GM23248 (cell line): ENCODE data around the gene LAG3. TPM values are rescaled to one million over a fixed set of nuclear protein-coding genes. Genes with fewer than 3 reads are reported as not detected.

Experiments
- DNase-seq: peaks from one replicate; pipeline ENCODE4 v3.0.0-alpha.2; 2015
- H2AFZ ChIP-seq: fragments of 200-600 bp; sonication (generic); 2 replicates; pipeline ENCODE4 v1.6.1; 2016; ENCODE audit warnings: antibody characterized with exemption
- H3F3A ChIP-seq: fragments of 200-600 bp; sonication (generic); 2 replicates; pipeline ENCODE4 v1.6.1; 2016; ENCODE audit warnings: mild to moderate bottlenecking, antibody characterized with exemption, mixed run types; ENCODE audit not compliant: insufficient read depth
- H3K27ac ChIP-seq: fragments of 200-600 bp; sonication (generic); 2 replicates; pipeline ENCODE4 v1.5.1; 2016; ENCODE audit warnings: mild to moderate bottlenecking
- H3K27me3 ChIP-seq: fragments of 200-600 bp; sonication (generic); replicated peaks from 2 replicates; pipeline ENCODE4 v1.6.1; 2016; ENCODE audit warnings: mild to moderate bottlenecking; ENCODE audit not compliant: insufficient read depth
- H3K36me3 ChIP-seq: fragments of 200-600 bp; sonication (generic); 2 replicates; pipeline ENCODE4 v1.6.1; 2016; ENCODE audit warnings: low read depth, mild to moderate bottlenecking
- H3K4me1 ChIP-seq: fragments of 200-600 bp; sonication (generic); 2 replicates; pipeline ENCODE4 v1.6.1; 2016; ENCODE audit warnings: mild to moderate bottlenecking; ENCODE audit not compliant: insufficient read depth
- H3K4me2 ChIP-seq: fragments of 200-600 bp; sonication (generic); one replicate; pipeline ENCODE4 v1.6.1; 2016; ENCODE audit warnings: mild to moderate bottlenecking; ENCODE audit not compliant: unreplicated experiment
- H3K4me3 ChIP-seq: fragments of 200-600 bp; sonication (generic); 2 replicates; pipeline ENCODE4 v1.5.1; 2016; ENCODE audit warnings: mild to moderate bottlenecking
- H3K79me2 ChIP-seq: fragments of 200-600 bp; sonication (generic); 2 replicates; pipeline ENCODE4 v1.6.1; 2016; ENCODE audit warnings: mild to moderate bottlenecking; ENCODE audit not compliant: insufficient read depth
- H3K9ac ChIP-seq: fragments of 200-600 bp; sonication (generic); 2 replicates; pipeline ENCODE4 v1.6.1; 2016; ENCODE audit warnings: mild to moderate bottlenecking
- H3K9me2 ChIP-seq: fragments of 200-600 bp; sonication (generic); 2 replicates; pipeline ENCODE4 v1.6.1; 2016; ENCODE audit warnings: mixed run types, mild to moderate bottlenecking, moderate library complexity; ENCODE audit not compliant: insufficient read depth
- H3K9me3 ChIP-seq: fragments of 200-600 bp; sonication (generic); one replicate; pipeline ENCODE4 v1.6.1; 2017; ENCODE audit warnings: low read depth
- H4K20me1 ChIP-seq: fragments of 200-600 bp; sonication (generic); 2 replicates; pipeline ENCODE4 v1.6.0; 2016; ENCODE audit not compliant: insufficient read depth
- EZH2 ChIP-seq: fragments of 200-600 bp; sonication (generic); IDR thresholded peaks from 2 replicates; pipeline ENCODE4 v1.6.1; 2018; ENCODE audit warnings: antibody characterized with exemption, mild to moderate bottlenecking; ENCODE audit not compliant: insufficient read depth, poor library complexity, severe bottlenecking
- EZH2phosphoT487 ChIP-seq: fragments of 200-600 bp; sonication (generic); IDR thresholded peaks from 2 replicates; pipeline ENCODE4 v1.6.1; 2018; ENCODE audit warnings: antibody characterized with exemption, moderate library complexity, mild to moderate bottlenecking, low read depth; ENCODE audit not compliant: insufficient read depth
- WGBS, 2 experiments: methylation state at CpG; one replicate each; pipeline ENCODE4 v1.1.6; 2015 to 2017; ENCODE audit warnings: low lambda C conversion rate in 2 of 2, low coverage in 1 of 2; ENCODE audit errors: missing lambda C conversion rate in 2 of 2; 5-methylcytosine and 5-hydroxymethylcytosine counted together
- in situ Hi-C: fragments of 300-500 bp; cut with MboI; formaldehyde crosslinking; loops from 2 replicates; pipeline ENCODE4 v1.15.0; 2020
- polyA plus RNA-seq: library from polyadenylated mRNA; unstranded; fragments of >200 nt; fragmentation: Nextera tagmentation; extraction: Ambion mirVana; gene quantifications from 2 replicates; pipeline ENCODE4 v1.2.1, GENCODE V29; 2016
- total RNA-seq: library from RNA; depleted of rRNA; stranded (reverse); fragments of >200 nt; shearing (Covaris generic); gene quantifications from 2 replicates; pipeline ENCODE4 v1.2.3, GENCODE V29; 2014

The LAG3 gene
- total and polyA plus RNA-seq, 2 experiments from 2014 or later, result 0.29 TPM; not detected in 1

DNA sequence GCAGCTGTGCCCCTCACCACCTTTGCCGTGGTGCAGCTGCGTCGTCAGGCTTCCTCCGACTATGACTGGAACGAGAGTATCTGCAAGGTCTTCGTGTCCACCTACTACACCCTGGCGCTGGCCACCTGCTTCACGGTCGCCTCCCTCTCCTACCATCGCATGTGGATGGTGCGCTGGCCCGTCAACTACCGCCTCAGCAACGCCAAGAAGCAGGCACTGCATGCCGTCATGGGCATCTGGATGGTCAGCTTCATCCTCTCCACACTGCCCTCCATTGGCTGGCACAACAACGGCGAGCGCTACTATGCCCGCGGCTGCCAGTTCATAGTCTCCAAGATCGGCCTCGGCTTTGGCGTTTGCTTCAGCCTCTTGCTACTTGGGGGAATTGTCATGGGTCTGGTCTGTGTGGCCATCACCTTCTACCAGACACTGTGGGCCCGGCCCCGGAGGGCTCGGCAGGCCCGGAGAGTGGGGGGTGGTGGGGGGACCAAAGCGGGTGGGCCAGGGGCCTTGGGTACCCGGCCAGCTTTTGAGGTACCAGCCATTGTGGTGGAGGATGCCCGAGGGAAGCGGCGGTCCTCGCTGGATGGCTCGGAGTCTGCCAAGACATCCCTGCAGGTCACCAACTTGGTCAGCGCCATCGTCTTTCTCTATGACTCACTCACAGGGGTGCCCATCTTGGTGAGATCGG lies 51.9 kb downstream of the LAG3 start:
- no peaks in the 10 kb centered on the region; the same call in 1 of the 2 replicates for H3F3A ChIP-seq
- peaks cover 7% of the 10 kb centered on the region for H3K27me3 ChIP-seq
- 53 to 66% methylated on average over 31 to 32 of the region's 37 CpGs for WGBS, 2 experiments
- H4K20me1 ChIP-seq, result no peaks in the 10 kb centered on the region
- H2AFZ ChIP-seq, result no peak overlapping the region
- no peak for DNase-seq
- H3K27ac ChIP-seq, result no peak overlapping the region
- in situ Hi-C loops, result no loop called here
- H3K4me1 ChIP-seq, result peaks cover 15% of the 10 kb centered on the region
- H3K9me3 ChIP-seq, result no peaks in the 10 kb centered on the region
- no peak overlapping the region for H3K4me2 ChIP-seq
- peaks cover 16% of the 10 kb centered on the region for H3K79me2 ChIP-seq
- no peaks in the 10 kb centered on the region for H3K9me2 ChIP-seq
- TF ChIP-seq EZH2phosphoT487, result no peak
- TF ChIP-seq EZH2, result no peak
- no peaks in the 10 kb centered on the region for H3K36me3 ChIP-seq
- H3K4me3 ChIP-seq, result no peak overlapping the region
- H3K9ac ChIP-seq, result no peak overlapping the region

DNA sequence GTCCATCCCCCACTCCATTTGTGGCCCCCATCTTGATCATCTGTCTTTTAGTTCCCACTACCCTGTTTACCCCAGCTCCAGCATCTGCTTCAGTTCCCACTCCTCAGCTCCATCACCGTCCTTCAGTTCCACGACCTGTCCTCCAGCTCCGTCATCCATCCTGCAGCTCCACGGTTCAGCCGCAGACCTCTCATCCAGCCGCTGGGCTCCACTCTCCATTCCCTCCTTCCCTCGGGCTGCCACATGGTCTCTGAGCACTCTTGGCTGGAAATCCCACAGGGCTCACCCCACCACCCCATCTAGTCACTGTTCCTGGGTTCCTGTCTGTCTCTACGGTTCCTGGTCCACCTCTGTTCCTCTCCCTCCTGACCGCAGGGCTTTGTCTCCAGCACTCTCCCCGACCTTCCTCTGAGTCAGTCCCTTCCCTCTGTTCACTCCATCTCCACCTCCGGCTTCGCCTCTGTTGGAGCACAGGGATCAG lies 52.6 kb downstream of the LAG3 start:
- no peaks in the 10 kb centered on the region for H3K9me2 ChIP-seq
- DNase-seq, result peak; percentile 75
- no peaks in the 10 kb centered on the region for H3K9me3 ChIP-seq
- H3K4me1 ChIP-seq, result peaks cover 20% of the 10 kb centered on the region
- H2AFZ ChIP-seq, result peak overlapping the region; percentile 77
- no peaks in the 10 kb centered on the region for H3K36me3 ChIP-seq
- TF ChIP-seq EZH2phosphoT487 (no peak), EZH2 (no peak)
- peak overlapping the region; percentile 63 for H3K9ac ChIP-seq
- H4K20me1 ChIP-seq, result no peaks in the 10 kb centered on the region
- H3K79me2 ChIP-seq, result peaks cover 22% of the 10 kb centered on the region
- in situ Hi-C loops, result no loop called here
- H3K27me3 ChIP-seq, result peaks cover 7% of the 10 kb centered on the region
- no peaks in the 10 kb centered on the region; the same call in 1 of the 2 replicates for H3F3A ChIP-seq
- H3K4me2 ChIP-seq, result peak overlapping the region; percentile 78
- no peak overlapping the region for H3K27ac ChIP-seq
- peak overlapping the region; percentile 64 for H3K4me3 ChIP-seq
- WGBS, 2 experiments, result 15 to 16% methylated on average over 12 of the region's 12 CpGs

DNA sequence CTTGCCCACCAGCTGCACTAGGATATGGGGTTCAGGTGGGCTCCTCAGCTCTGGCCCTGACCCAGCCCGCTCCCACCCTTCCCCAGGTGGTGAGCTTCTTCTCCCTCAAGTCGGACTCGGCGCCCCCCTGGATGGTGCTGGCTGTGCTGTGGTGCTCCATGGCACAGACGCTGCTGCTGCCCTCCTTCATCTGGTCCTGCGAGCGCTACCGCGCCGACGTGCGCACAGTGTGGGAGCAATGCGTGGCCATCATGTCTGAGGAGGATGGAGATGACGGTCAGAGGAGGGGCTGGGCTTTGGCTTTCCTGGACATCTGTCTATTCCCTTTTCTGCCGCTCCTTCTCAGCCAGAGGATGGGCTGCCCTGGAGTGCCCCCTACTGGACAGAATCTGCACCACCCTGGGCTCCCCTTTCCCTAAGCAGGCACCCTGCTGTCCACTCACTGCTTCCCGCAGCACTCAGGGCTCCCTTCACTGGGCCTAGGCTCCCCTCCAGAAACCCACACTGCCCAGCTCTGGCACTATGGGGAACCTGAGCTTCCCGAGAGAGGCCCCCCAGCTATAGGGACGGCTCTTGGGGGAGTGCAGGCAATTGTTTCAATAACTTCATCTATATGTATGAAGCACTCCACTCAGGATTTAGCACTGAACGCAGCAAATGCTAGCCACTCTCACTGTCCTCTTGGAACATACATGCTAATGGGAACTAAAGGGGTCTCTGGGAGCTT lies 53.2 kb downstream of the LAG3 start:
- in situ Hi-C loops, result no loop called here
- Histone ChIP-seq H3K4me1 (peaks cover 23% of the 10 kb centered on the region), H3K27me3 (peaks cover 7% of the 10 kb centered on the region), H3K9me2 (no peaks in the 10 kb centered on the region), H3K27ac (no peak overlapping the region), H3K4me3 (peak overlapping the region; percentile 64), H3K4me2 (peak overlapping the region; percentile 78), H3K79me2 (peaks cover 25% of the 10 kb centered on the region), H3K9ac (peak overlapping the region; percentile 63), H4K20me1 (no peaks in the 10 kb centered on the region), H3K9me3 (no peaks in the 10 kb centered on the region), H3K36me3 (no peaks in the 10 kb centered on the region), H2AFZ (peak overlapping the region; percentile 77), H3F3A (no peaks in the 10 kb centered on the region; the same call in 1 of the 2 replicates)
- TF ChIP-seq EZH2phosphoT487 (no peak), EZH2 (no peak)
- WGBS, 2 experiments, result 2 to 3% methylated on average over 18 to 19 of the region's 19 CpGs
- peak; percentile 85 for DNase-seq

DNA sequence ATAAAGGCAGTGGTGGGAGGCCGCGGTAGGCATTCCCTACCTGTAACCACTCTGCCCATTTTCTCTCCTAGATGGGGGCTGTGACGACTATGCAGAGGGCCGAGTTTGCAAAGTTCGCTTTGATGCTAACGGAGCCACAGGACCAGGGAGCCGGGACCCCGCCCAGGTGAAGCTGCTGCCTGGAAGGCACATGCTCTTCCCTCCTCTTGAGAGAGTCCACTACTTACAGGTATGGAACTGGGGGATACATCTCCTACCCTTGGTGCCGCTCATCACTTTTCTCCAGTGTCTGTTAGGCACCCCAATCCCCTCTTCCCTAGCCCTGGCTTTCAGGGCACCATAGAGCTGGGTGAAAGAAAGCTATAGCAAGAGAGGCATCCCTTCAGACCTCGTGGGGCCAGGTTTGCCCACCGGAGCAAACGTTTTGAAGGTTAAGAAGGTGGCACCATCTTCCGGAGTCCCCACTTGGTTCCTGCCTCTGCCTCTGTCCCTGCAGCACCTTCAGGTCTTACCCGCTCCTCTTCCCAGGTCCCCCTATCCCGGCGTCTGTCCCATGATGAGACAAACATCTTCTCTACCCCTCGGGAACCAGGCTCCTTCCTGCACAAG lies 53.9 kb downstream of the LAG3 start:
- H3K4me1 ChIP-seq, result peaks cover 23% of the 10 kb centered on the region
- 65 to 68% methylated on average over 17 of the region's 17 CpGs for WGBS, 2 experiments

More for the DNA sequence above, 53.9 kb downstream of the LAG3 start:
- in situ Hi-C loops, result no loop called here
- TF ChIP-seq EZH2phosphoT487, result no peak
- no peak for TF ChIP-seq EZH2
- Histone ChIP-seq H4K20me1 (no peaks in the 10 kb centered on the region), H3K9me3 (no peaks in the 10 kb centered on the region), H3K36me3 (0 out of 2 replicates have a peak, but pooled peaks cover 4% of the 10 kb centered on the region), H3K79me2 (peaks cover 25% of the 10 kb centered on the region), H3K4me3 (no peak overlapping the region), H3K27ac (no peak overlapping the region), H2AFZ (no peak overlapping the region), H3F3A (no peaks in the 10 kb centered on the region; the same call in 1 of the 2 replicates), H3K9me2 (no peaks in the 10 kb centered on the region), H3K4me2 (no peak overlapping the region), H3K27me3 (peaks cover 7% of the 10 kb centered on the region), H3K9ac (no peak overlapping the region)
- no peak for DNase-seq
